Suprapubic skin (tissue), 3 donors: Measurements from ENCODE around the gene B3GNT7.

ENCODE experiments used
- POLR2A ChIP-seq, 2 donors: fragments of 450-650 bp; IDR thresholded peaks; one replicate each; pipeline ENCODE4 v1.6.1; 2017; ENCODE audit warnings: antibody characterized with exemption in 2 of 2, mild to moderate bottlenecking in 2 of 2, moderate library complexity in 2 of 2
- TF ChIP-seq, protein P1 (sequence below), 2 donors: fragments of 200-600 bp in 1 of 2; fragments of 450-650 bp in 1 of 2; sonication (generic) in 1 of 2; IDR thresholded peaks; one replicate each; pipeline ENCODE4 v1.5.1; 2016 to 2019; ENCODE audit warnings: antibody characterized with exemption in 2 of 2, mild to moderate bottlenecking in 1 of 2, moderate library complexity in 1 of 2

DNA sequence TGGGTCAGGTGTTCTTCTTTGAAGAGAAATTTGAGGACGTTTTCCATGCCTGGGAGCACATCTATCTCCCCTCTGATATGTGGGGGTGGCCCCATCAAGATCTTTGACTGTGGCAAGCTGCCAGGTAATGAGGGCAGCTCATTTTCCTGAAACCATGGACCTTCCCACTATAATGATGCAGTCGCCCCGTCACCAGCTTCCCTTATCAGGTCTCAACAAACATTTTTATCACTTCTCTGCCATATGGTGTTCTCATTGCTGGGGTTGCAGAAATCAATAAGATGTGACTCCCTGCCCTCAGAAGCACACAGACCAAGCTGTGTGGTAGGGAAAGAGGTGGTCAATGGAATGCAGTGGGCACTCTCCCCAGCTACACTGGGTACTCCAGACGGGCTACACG, 48.4 kb upstream of the B3GNT7 start:
- TF ChIP-seq, protein P1, sequence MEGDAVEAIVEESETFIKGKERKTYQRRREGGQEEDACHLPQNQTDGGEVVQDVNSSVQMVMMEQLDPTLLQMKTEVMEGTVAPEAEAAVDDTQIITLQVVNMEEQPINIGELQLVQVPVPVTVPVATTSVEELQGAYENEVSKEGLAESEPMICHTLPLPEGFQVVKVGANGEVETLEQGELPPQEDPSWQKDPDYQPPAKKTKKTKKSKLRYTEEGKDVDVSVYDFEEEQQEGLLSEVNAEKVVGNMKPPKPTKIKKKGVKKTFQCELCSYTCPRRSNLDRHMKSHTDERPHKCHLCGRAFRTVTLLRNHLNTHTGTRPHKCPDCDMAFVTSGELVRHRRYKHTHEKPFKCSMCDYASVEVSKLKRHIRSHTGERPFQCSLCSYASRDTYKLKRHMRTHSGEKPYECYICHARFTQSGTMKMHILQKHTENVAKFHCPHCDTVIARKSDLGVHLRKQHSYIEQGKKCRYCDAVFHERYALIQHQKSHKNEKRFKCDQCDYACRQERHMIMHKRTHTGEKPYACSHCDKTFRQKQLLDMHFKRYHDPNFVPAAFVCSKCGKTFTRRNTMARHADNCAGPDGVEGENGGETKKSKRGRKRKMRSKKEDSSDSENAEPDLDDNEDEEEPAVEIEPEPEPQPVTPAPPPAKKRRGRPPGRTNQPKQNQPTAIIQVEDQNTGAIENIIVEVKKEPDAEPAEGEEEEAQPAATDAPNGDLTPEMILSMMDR (IDR thresholded peaks at IDR 0.05), result no peak
- TF ChIP-seq POLR2A (IDR thresholded peaks at IDR 0.05), result no peak
